ENCODE measurements around the gene CR1.

DNA sequence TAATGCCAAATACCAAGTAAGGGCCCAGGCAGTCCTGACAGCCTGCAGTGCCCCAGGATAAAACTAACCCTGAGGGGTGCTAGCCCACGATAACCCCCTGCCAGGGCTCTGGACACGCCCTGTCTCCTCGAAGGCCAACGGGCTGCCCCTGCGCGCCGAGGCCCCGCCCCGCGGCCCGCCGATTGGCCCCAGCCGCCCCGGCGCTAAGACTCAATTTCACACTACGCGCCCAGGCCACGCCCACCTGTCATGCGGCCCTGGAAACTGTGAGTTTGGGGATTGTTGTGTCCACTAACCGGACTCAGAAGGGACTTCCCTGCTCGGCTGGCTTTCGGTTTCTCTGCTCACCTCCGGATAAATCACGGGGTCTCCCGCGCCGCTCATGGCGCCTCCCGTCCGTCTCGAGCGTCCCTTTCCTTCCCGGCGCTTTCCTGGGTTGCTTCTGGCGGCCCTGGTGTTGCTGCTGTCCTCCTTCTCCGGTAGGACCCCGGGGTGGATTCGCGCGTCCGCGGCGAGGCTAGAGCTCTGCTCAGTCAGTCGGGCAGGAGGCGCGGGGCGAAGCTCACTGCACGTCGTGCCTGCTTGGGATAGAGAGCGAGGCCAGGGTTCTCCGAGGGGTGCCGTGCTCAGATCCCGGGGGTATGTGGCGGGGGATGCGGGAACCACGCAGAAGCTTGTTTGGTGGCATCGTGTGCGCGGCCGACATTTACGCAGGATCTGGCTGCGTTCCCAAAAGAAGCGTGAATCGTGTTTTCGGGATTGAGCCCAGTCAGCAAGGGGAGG, 149.1 kb downstream of the CR1 start, which contains the start of gene CR1L:
- TF ChIP-seq, protein P1, sequence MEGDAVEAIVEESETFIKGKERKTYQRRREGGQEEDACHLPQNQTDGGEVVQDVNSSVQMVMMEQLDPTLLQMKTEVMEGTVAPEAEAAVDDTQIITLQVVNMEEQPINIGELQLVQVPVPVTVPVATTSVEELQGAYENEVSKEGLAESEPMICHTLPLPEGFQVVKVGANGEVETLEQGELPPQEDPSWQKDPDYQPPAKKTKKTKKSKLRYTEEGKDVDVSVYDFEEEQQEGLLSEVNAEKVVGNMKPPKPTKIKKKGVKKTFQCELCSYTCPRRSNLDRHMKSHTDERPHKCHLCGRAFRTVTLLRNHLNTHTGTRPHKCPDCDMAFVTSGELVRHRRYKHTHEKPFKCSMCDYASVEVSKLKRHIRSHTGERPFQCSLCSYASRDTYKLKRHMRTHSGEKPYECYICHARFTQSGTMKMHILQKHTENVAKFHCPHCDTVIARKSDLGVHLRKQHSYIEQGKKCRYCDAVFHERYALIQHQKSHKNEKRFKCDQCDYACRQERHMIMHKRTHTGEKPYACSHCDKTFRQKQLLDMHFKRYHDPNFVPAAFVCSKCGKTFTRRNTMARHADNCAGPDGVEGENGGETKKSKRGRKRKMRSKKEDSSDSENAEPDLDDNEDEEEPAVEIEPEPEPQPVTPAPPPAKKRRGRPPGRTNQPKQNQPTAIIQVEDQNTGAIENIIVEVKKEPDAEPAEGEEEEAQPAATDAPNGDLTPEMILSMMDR (IDR thresholded peaks at IDR 0.05; ENCODE audit: poor library complexity), result no peak
- TF ChIP-seq EZH2 (IDR thresholded peaks at IDR 0.05; ENCODE audit: borderline replicate concordance), result no peak
- no peak for TF ChIP-seq EZH2phosphoT487 (IDR thresholded peaks at IDR 0.05; ENCODE audit: low read depth, severe bottlenecking, unreplicated experiment)

Measured in hepatocyte (in vitro differentiated cells).